ENCODE data around the gene TIMMDC1. TPM values are rescaled to one million over a fixed set of nuclear protein-coding genes. Genes with fewer than 3 reads are reported as not detected.

The TIMMDC1 gene
- total RNA-seq, 2 experiments from 2014 or later, result 82.3 to 96.0 TPM

- H3K9me3 Mint-ChIP-seq (ENCODE audit: low read depth), result no peaks in the 10 kb centered on the region
- no peaks in the 10 kb centered on the region for H3K27me3 Mint-ChIP-seq
- no peak overlapping the region for H3K27ac Mint-ChIP-seq
- intact Hi-C loops (cut with DNase I, micrococcal nuclease), result no loop called here
- H3K4me3 Mint-ChIP-seq, result no peak overlapping the region
- CTCF ChIA-PET, result interaction anchor here (0.9 to 1.3 kb wide), 2 partner anchors 15 to 259 kb away, joined by 3 read pairs; partner anchors contain the start of gene TIMMDC1
- H3K36me3 Mint-ChIP-seq (ENCODE audit: low read depth), result peaks cover 33% of the 10 kb centered on the region
- DNase-seq, result no peak
- POLR2A ChIA-PET, result no interaction called here
- H3K4me1 Mint-ChIP-seq, result no peaks in the 10 kb centered on the region
- ATAC-seq, result no peak
Observed at GRCh38 chr3:119483101-119483500, 15.2 kb upstream of the TIMMDC1 start.

GRCh38 chr3:119485563-119485962 is 12.8 kb upstream of the TIMMDC1 start:
- POLR2A ChIA-PET, result no interaction called here
- Mint-ChIP-seq H3K27me3 (no peaks in the 10 kb centered on the region), H3K9me3 (ENCODE audit: low read depth) (no peaks in the 10 kb centered on the region), H3K36me3 (ENCODE audit: low read depth) (peaks cover 28% of the 10 kb centered on the region), H3K27ac (no peak overlapping the region), H3K4me1 (no peaks in the 10 kb centered on the region), H3K4me3 (no peak overlapping the region)
- intact Hi-C loops (cut with DNase I, micrococcal nuclease), result no loop called here
- ATAC-seq (no peak), DNase-seq (no peak)
- CTCF ChIA-PET, result interaction anchor here (1.0 to 1.4 kb wide), 2 partner anchors 14 kb away, joined by 3 read pairs; no protein-coding TSS in a partner anchor

GRCh38 chr3:119490153-119490552 is 8.2 kb upstream of the TIMMDC1 start:
- Mint-ChIP-seq H3K9me3 (ENCODE audit: low read depth) (no peaks in the 10 kb centered on the region), H3K36me3 (ENCODE audit: low read depth) (peaks cover 33% of the 10 kb centered on the region), H3K27me3 (no peaks in the 10 kb centered on the region), H3K4me1 (peaks cover 17% of the 10 kb centered on the region), H3K27ac (no peak overlapping the region), H3K4me3 (no peak overlapping the region)
- intact Hi-C loops (cut with DNase I, micrococcal nuclease), result loop anchor here in 1 of 2 experiments (10.0 kb wide), 1 partner anchor 195 kb away; the partner anchor contains the start of gene ARHGAP31
- ChIA-PET POLR2A (no interaction called here), CTCF (interaction anchor here (1.0 to 1.5 kb wide), 2 partner anchors 10 to 20 kb away, joined by 3 to 7 read pairs; no protein-coding TSS in a partner anchor)
- ATAC-seq, result no peak
- DNase-seq, result no peak

- H3K27me3 Mint-ChIP-seq, result no peaks in the 10 kb centered on the region
- intact Hi-C loops (cut with DNase I, micrococcal nuclease), result loop anchor here in 1 of 2 experiments (10.0 kb wide), 1 partner anchor 197 kb away; the partner anchor contains the start of gene ARHGAP31
- CTCF ChIA-PET, result no interaction called here
Observed at GRCh38 chr3:119492128-119492527, 6.2 kb upstream of the TIMMDC1 start.

GRCh38 chr3:119492810-119493209 is 5.5 kb upstream of the TIMMDC1 start:
- Mint-ChIP-seq H3K4me1 (peaks cover 28% of the 10 kb centered on the region), H3K36me3 (ENCODE audit: low read depth) (peaks cover 17% of the 10 kb centered on the region), H3K27ac (no peak overlapping the region), H3K9me3 (ENCODE audit: low read depth) (no peaks in the 10 kb centered on the region), H3K4me3 (no peak overlapping the region), H3K27me3 (no peaks in the 10 kb centered on the region)
- intact Hi-C loops (cut with DNase I, micrococcal nuclease), result loop anchor here in 1 of 2 experiments (10.0 kb wide), 1 partner anchor 198 kb away; the partner anchor contains the start of gene ARHGAP31
- ATAC-seq (no peak), DNase-seq (no peak)
- CTCF ChIA-PET, result no interaction called here
- POLR2A ChIA-PET, result no interaction called here

More at GRCh38 chr3:119492128-119492527, 6.2 kb upstream of the TIMMDC1 start:
- DNase-seq (no peak), ATAC-seq (no peak)
- Mint-ChIP-seq H3K9me3 (ENCODE audit: low read depth) (no peaks in the 10 kb centered on the region), H3K4me3 (no peak overlapping the region), H3K27ac (no peak overlapping the region), H3K36me3 (ENCODE audit: low read depth) (peaks cover 17% of the 10 kb centered on the region), H3K4me1 (peaks cover 23% of the 10 kb centered on the region)
- POLR2A ChIA-PET, result interaction anchor here (0.6 kb wide), 1 partner anchor 139 kb away, joined by 4 read pairs; no protein-coding TSS in a partner anchor

- Mint-ChIP-seq H3K27ac (no peak overlapping the region), H3K9me3 (ENCODE audit: low read depth) (no peaks in the 10 kb centered on the region), H3K27me3 (no peaks in the 10 kb centered on the region), H3K4me1 (peaks cover 30% of the 10 kb centered on the region), H3K4me3 (no peak overlapping the region), H3K36me3 (ENCODE audit: low read depth) (peaks cover 17% of the 10 kb centered on the region)
- POLR2A ChIA-PET, result interaction anchor here (0.7 kb wide), 1 partner anchor 41 kb away, joined by 3 read pairs; no protein-coding TSS in a partner anchor
- DNase-seq (no peak), ATAC-seq (no peak)
- intact Hi-C loops (cut with DNase I, micrococcal nuclease), result loop anchor here in 1 of 2 experiments (10.0 kb wide), 1 partner anchor 200 kb away; the partner anchor contains the start of gene ARHGAP31
- CTCF ChIA-PET, result interaction anchor here (0.6 kb wide), 1 partner anchor 253 kb away, joined by 4 read pairs; no protein-coding TSS in a partner anchor
Observed at GRCh38 chr3:119494597-119494996, 3.8 kb upstream of the TIMMDC1 start.

- ChIA-PET CTCF (interaction anchor here (1.0 to 1.4 kb wide), 5 partner anchors 14 to 260 kb away, joined by 3 to 4 read pairs (median 3); no protein-coding TSS in a partner anchor), POLR2A (interaction anchor here (0.5 to 2.2 kb wide), 10 partner anchors 21 to 598 kb away, joined by 3 to 26 read pairs (median 4); partner anchors contain the start of genes COX17 and TMEM39A)
- DNase-seq, result peak; percentile 29
- Mint-ChIP-seq H3K36me3 (ENCODE audit: low read depth) (peaks cover 13% of the 10 kb centered on the region), H3K4me3 (peak overlapping the region; percentile 96), H3K9me3 (ENCODE audit: low read depth) (no peaks in the 10 kb centered on the region), H3K27me3 (no peaks in the 10 kb centered on the region), H3K4me1 (peaks cover 42% of the 10 kb centered on the region), H3K27ac (peak overlapping the region; percentile 99)
- intact Hi-C loops (cut with DNase I, micrococcal nuclease), result loop anchor here (1.0 to 10.0 kb wide), 11 partner anchors 29 to 596 kb away; partner anchors contain the start of genes ARHGAP31 (in 2 of the 2), COX17 (in 2 of the 2), GSK3B (in 2 of the 2) and TMEM39A (in 2 of the 2)
- ATAC-seq, result peak; percentile 25
Observed at GRCh38 chr3:119497820-119498185, 544 bp upstream of the TIMMDC1 start.

- DNase-seq (no peak), ATAC-seq (no peak)
- POLR2A ChIA-PET, result interaction anchor here (0.6 kb wide), 1 partner anchor 35 kb away, joined by 3 read pairs; no protein-coding TSS in a partner anchor
- CTCF ChIA-PET, result interaction anchor here (0.9 to 2.5 kb wide), 5 partner anchors 9 to 37 kb away, joined by 3 to 7 read pairs (median 3); partner anchors contain the start of gene TMEM39A
- no peaks in the 10 kb centered on the region for H3K9me3 Mint-ChIP-seq (ENCODE audit: low read depth)
- peak overlapping the region; percentile 96 for H3K4me3 Mint-ChIP-seq
- H3K27me3 Mint-ChIP-seq, result no peaks in the 10 kb centered on the region
- H3K27ac Mint-ChIP-seq, result peak overlapping the region; percentile 45
- intact Hi-C loops (cut with DNase I, micrococcal nuclease), result no loop called here
- peaks cover 34% of the 10 kb centered on the region for H3K4me1 Mint-ChIP-seq
- H3K36me3 Mint-ChIP-seq (ENCODE audit: low read depth), result peaks cover 21% of the 10 kb centered on the region
Observed at GRCh38 chr3:119500265-119500664, 1.9 kb downstream of the TIMMDC1 start.

GRCh38 chr3:119500901-119501300 is 2.6 kb downstream of the TIMMDC1 start:
- H3K4me1 Mint-ChIP-seq, result peaks cover 36% of the 10 kb centered on the region
- ChIA-PET CTCF (interaction anchor here (1.3 to 2.5 kb wide), 3 partner anchors 8 to 37 kb away, joined by 3 to 7 read pairs (median 3); partner anchors contain the start of gene TMEM39A), POLR2A (no interaction called here)
- no peak for DNase-seq
- H3K9me3 Mint-ChIP-seq (ENCODE audit: low read depth), result no peaks in the 10 kb centered on the region
- intact Hi-C loops (cut with DNase I, micrococcal nuclease), result no loop called here
- no peak for ATAC-seq
- H3K36me3 Mint-ChIP-seq (ENCODE audit: low read depth), result peaks cover 24% of the 10 kb centered on the region
- peak overlapping the region; percentile 96 for H3K4me3 Mint-ChIP-seq
- H3K27ac Mint-ChIP-seq, result peak overlapping the region; percentile 10
- no peaks in the 10 kb centered on the region for H3K27me3 Mint-ChIP-seq

- ChIA-PET CTCF (interaction anchor here (0.7 kb wide), 1 partner anchor 22 kb away, joined by 3 read pairs; no protein-coding TSS in a partner anchor), POLR2A (no interaction called here)
- DNase-seq (no peak), ATAC-seq (no peak)
- no peaks in the 10 kb centered on the region for H3K9me3 Mint-ChIP-seq (ENCODE audit: low read depth)
- H3K4me3 Mint-ChIP-seq, result peak overlapping the region; percentile 65
- H3K4me1 Mint-ChIP-seq, result peaks cover 36% of the 10 kb centered on the region
- H3K36me3 Mint-ChIP-seq (ENCODE audit: low read depth), result peaks cover 52% of the 10 kb centered on the region
- intact Hi-C loops (cut with DNase I, micrococcal nuclease), result no loop called here
- peak overlapping the region; percentile 90 for H3K27ac Mint-ChIP-seq
- no peaks in the 10 kb centered on the region for H3K27me3 Mint-ChIP-seq
Observed at GRCh38 chr3:119506631-119507030, 8.3 kb downstream of the TIMMDC1 start.

GRCh38 chr3:119507404-119507803 is 9.1 kb downstream of the TIMMDC1 start:
- intact Hi-C loops (cut with DNase I, micrococcal nuclease), result no loop called here
- Mint-ChIP-seq H3K27ac (peak overlapping the region; percentile 90), H3K36me3 (ENCODE audit: low read depth) (peaks cover 49% of the 10 kb centered on the region), H3K9me3 (ENCODE audit: low read depth) (no peaks in the 10 kb centered on the region), H3K27me3 (no peaks in the 10 kb centered on the region), H3K4me3 (peak overlapping the region; percentile 65), H3K4me1 (peaks cover 34% of the 10 kb centered on the region)
- ChIA-PET CTCF (interaction anchor here (0.7 to 1.7 kb wide), 2 partner anchors 22 to 173 kb away, joined by 3 to 5 read pairs; no protein-coding TSS in a partner anchor), POLR2A (no interaction called here)
- no peak for DNase-seq
- ATAC-seq, result no peak

Data from activated CD4-positive, alpha-beta T cell treated with anti-CD3 and anti-CD28 coated beads for 36 hours (primary cell).